Calu3 (cell line): ENCODE data around the gene CXCL16. TPM values are rescaled to one million over a fixed set of nuclear protein-coding genes. Genes with fewer than 3 reads are reported as not detected.

ENCODE experiments used
- BruUV-seq: library from RNA; stranded (reverse); fragments of 400-500 nt; replicated peaks from 2 replicates; lab custom pipeline; 2021; lab: Mats Ljungman, UMichigan
- CTCF ChIA-PET: fragments of 300-600 bp; sonication (Branson Sonifier 250); formaldehyde crosslinking; loops from one replicate; lab custom pipeline; 2022; ENCODE audit warnings: antibody characterized with exemption; lab: Charles Lee
- DNase-seq: peaks from one replicate; pipeline ENCODE4 v3.0.0; 2022
- H3K27ac Mint-ChIP-seq: one replicate; pipeline ENCODE4 v1.8.0; 2022; ENCODE audit warnings: mixed read lengths; ENCODE audit not compliant: unreplicated experiment
- H3K27me3 Mint-ChIP-seq: one replicate; pipeline ENCODE4 v1.8.0; 2022; ENCODE audit warnings: mixed read lengths; ENCODE audit not compliant: unreplicated experiment
- H3K36me3 Mint-ChIP-seq: one replicate; pipeline ENCODE4 v1.8.0; 2022; ENCODE audit warnings: mild to moderate bottlenecking, moderate library complexity, mixed read lengths; ENCODE audit not compliant: insufficient read depth, unreplicated experiment
- H3K4me1 Mint-ChIP-seq: one replicate; pipeline ENCODE4 v1.8.0; 2022; ENCODE audit warnings: mild to moderate bottlenecking, low read depth, mixed read lengths; ENCODE audit not compliant: unreplicated experiment
- H3K4me3 Mint-ChIP-seq: one replicate; pipeline ENCODE4 v1.8.0; 2022; ENCODE audit warnings: mild to moderate bottlenecking, low read depth, moderate library complexity, mixed read lengths; ENCODE audit not compliant: unreplicated experiment
- H3K9me3 Mint-ChIP-seq: one replicate; pipeline ENCODE4 v1.8.0; 2022; ENCODE audit warnings: low read depth, mixed read lengths; ENCODE audit not compliant: unreplicated experiment
- CTCF ChIP-seq: fragments of 200-600 bp; IDR thresholded peaks from one replicate; pipeline ENCODE4 v1.8.0; 2022; ENCODE audit warnings: antibody characterized with exemption; ENCODE audit not compliant: unreplicated experiment
- intact Hi-C: fragments of 100-400 bp; cut with micrococcal nuclease; formaldehyde crosslinking; loops from one replicate; pipeline ENCODE4 v1.10.0; 2022; ENCODE audit not compliant: unreplicated experiment
- total RNA-seq: library from RNA; stranded (reverse); gene quantifications from 2 replicates; pipeline ENCODE4 v1.2.3, GENCODE V29; 2022

CXCL16 gene
- total RNA-seq, 1 experiment from 2014 or later: 73.1 TPM

DNA sequence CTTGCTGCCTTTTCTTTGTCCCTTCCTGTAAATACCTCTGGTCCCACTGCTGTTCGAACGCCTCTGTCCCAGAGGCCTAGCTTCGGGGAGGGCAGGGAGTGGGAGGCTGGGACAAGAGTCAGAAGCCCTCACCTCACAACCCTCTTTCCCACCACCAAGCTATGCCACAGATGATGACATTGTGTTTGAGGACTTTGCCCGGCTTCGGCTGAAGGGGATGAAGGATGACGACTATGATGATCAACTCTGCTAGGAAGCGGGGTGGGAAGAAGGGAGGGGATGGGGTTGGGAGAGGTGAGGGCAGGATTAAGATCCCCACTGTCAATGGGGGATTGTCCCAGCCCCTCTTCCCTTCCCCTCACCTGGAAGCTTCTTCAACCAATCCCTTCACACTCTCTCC, 18.9 kb downstream of the CXCL16 start:
- H3K9me3 Mint-ChIP-seq: no peaks in the 10 kb centered on the region
- peaks cover 21% of the 10 kb centered on the region for H3K27me3 Mint-ChIP-seq
- H3K36me3 Mint-ChIP-seq: peaks cover 23% of the 10 kb centered on the region
- intact Hi-C loops: no loop called here
- CTCF ChIA-PET: interaction anchor here (1.0 to 1.5 kb wide), 2 partner anchors 69 to 166 kb away, joined by 3 to 6 read pairs; partner anchors contain the start of gene MYBBP1A
- BruUV-seq: TSS peak; percentile 19
- H3K27ac Mint-ChIP-seq: no peak overlapping the region
- no peak for TF ChIP-seq CTCF
- peaks cover 40% of the 10 kb centered on the region for H3K4me1 Mint-ChIP-seq
- H3K4me3 Mint-ChIP-seq: no peak overlapping the region
- no peak for DNase-seq

GRCh38 chr17:4719684-4720221, 20.0 kb downstream of the CXCL16 start:
- no TSS peak for BruUV-seq
- intact Hi-C loops: no loop called here
- Mint-ChIP-seq H3K9me3 (no peaks in the 10 kb centered on the region), H3K27me3 (peaks cover 12% of the 10 kb centered on the region), H3K4me1 (peaks cover 40% of the 10 kb centered on the region), H3K27ac (peak overlapping the region; percentile 80), H3K36me3 (peaks cover 20% of the 10 kb centered on the region), H3K4me3 (no peak overlapping the region)
- no peak for TF ChIP-seq CTCF
- peak; percentile 56 for DNase-seq
- CTCF ChIA-PET: no interaction called here

DNA sequence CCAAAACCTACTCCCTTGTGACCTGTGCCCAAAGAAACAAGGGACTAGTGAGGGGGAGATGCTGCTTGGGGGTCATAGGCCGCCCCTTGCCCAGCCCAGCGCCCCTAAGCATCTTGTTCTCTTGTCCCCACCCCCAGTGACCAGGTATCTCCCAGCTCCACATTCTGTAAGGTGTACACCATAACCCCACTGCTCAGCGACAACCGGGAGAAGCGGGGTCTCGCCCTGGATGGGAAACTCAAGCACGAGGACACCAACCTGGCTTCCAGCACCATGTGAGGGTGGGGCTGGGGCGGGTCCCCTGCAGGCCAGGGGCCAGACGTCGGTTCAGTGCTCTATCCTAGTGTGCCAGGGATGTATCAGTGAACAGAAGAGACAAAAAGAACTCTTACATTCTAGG, 20.6 kb downstream of the CXCL16 start:
- no peak for DNase-seq
- Mint-ChIP-seq H3K27ac (peak overlapping the region; percentile 80), H3K27me3 (peaks cover 12% of the 10 kb centered on the region), H3K4me1 (peaks cover 40% of the 10 kb centered on the region), H3K4me3 (no peak overlapping the region), H3K9me3 (no peaks in the 10 kb centered on the region), H3K36me3 (peaks cover 20% of the 10 kb centered on the region)
- CTCF ChIA-PET: no interaction called here
- TF ChIP-seq CTCF: no peak
- intact Hi-C loops: no loop called here
- no TSS peak for BruUV-seq

- peaks cover 12% of the 10 kb centered on the region for H3K27me3 Mint-ChIP-seq
- no peak for TF ChIP-seq CTCF
- DNase-seq: no peak
- H3K36me3 Mint-ChIP-seq: peaks cover 20% of the 10 kb centered on the region
- H3K9me3 Mint-ChIP-seq: no peaks in the 10 kb centered on the region
- H3K4me3 Mint-ChIP-seq: no peak overlapping the region
- CTCF ChIA-PET: no interaction called here
- H3K4me1 Mint-ChIP-seq: peaks cover 40% of the 10 kb centered on the region
- intact Hi-C loops: no loop called here
- H3K27ac Mint-ChIP-seq: no peak overlapping the region
- BruUV-seq: no TSS peak
These were observed 21.5 kb downstream of the CXCL16 start for GRCh38 chr17:4718276-4718675.
